Measurements from ENCODE around the gene GDPD4. TPM values are rescaled to one million over a fixed set of nuclear protein-coding genes. Genes with fewer than 3 reads are reported as not detected.

GDPD4 gene
- total and polyA plus RNA-seq, 7 donors: not detected

DNA sequence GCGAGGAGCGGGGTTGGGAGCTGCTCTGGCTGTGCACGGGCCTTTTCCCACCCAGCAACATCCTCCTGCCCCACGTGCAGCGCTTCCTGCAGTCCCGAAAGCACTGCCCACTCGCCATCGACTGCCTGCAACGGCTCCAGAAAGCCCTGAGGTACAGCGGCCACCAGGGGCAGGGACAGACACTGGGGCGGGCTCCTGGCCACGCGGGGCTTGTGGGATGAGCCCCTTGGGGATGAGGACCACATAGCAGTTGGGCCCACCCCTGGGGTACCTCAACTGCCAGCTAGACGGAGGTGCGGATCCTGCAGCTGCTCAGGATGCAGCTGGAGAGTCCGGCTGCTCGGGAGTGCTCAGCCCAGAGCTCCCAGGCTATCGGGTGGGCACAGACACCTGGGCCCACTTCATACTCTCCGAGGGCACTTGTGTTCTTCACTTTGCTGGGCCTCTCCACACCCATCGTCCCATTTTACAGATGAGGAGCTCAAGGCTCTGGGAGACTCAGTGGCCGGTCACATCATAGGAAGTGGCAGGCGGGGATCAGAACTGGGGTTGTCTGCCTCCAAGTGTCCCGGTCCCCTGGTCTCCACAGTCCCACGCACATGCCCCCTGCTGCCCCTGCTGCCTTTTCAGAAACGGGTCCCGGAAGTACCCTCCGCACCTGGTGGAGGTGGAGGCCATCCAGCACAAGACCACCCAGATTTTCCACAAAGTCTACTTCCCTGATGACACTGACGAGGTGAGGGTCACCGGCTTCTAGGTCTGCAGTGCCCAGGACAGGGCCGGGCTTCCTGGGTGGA lies 95.8 kb downstream of the GDPD4 start:
- 83 to 91% methylated on average over 30 of the region's 30 CpGs for WGBS, 2 donors
- H3K4me3 ChIP-seq: no peak overlapping the region
- no peaks in the 10 kb centered on the region for H3K36me3 ChIP-seq
- no peaks in the 10 kb centered on the region for H3K9me3 ChIP-seq
- TF ChIP-seq POLR2AphosphoS5 (IDR thresholded peaks at IDR 0.05): no peak
- no peaks in the 10 kb centered on the region for H3K27me3 ChIP-seq
- H3K4me1 ChIP-seq: no peaks in the 10 kb centered on the region
- DNase-seq: no peak
- no peak overlapping the region for H3K27ac ChIP-seq
- intact Hi-C loops (cut with DNase I): no loop called here

- WGBS, 2 donors: 85 to 89% methylated on average over 12 of the region's 12 CpGs
- Histone ChIP-seq H3K4me1 (no peaks in the 10 kb centered on the region), H3K27me3 (no peaks in the 10 kb centered on the region), H3K36me3 (no peaks in the 10 kb centered on the region), H3K9me3 (no peaks in the 10 kb centered on the region), H3K27ac (no peak overlapping the region), H3K4me3 (no peak overlapping the region)
- no peak for DNase-seq
- intact Hi-C loops (cut with DNase I): no loop called here
- TF ChIP-seq CTCF (IDR thresholded peaks at IDR 0.05): no peak
- no peak for TF ChIP-seq EP300 (IDR thresholded peaks at IDR 0.05)
- no peak for TF ChIP-seq POLR2A (IDR thresholded peaks at IDR 0.05)
- no peak for TF ChIP-seq POLR2AphosphoS5 (IDR thresholded peaks at IDR 0.05)
Measured at GRCh38 chr11:77204754-77205466, 96.6 kb downstream of the GDPD4 start.

GRCh38 chr11:77203901-77204753 lies 97.4 kb downstream of the GDPD4 start:
- no peaks in the 10 kb centered on the region for H3K4me1 ChIP-seq
- TF ChIP-seq CTCF (IDR thresholded peaks at IDR 0.05): no peak
- TF ChIP-seq EP300 (IDR thresholded peaks at IDR 0.05): no peak
- TF ChIP-seq POLR2A (IDR thresholded peaks at IDR 0.05): no peak
- no peak for TF ChIP-seq POLR2AphosphoS5 (IDR thresholded peaks at IDR 0.05)
- no peaks in the 10 kb centered on the region for H3K36me3 ChIP-seq
- no peaks in the 10 kb centered on the region for H3K9me3 ChIP-seq
- peak; percentile 50 for DNase-seq
- no peaks in the 10 kb centered on the region for H3K27me3 ChIP-seq
- no peak overlapping the region for H3K27ac ChIP-seq
- intact Hi-C loops (cut with DNase I): no loop called here
- WGBS, 2 donors: 87 to 88% methylated on average over 20 of the region's 20 CpGs
- no peak overlapping the region for H3K4me3 ChIP-seq

DNA sequence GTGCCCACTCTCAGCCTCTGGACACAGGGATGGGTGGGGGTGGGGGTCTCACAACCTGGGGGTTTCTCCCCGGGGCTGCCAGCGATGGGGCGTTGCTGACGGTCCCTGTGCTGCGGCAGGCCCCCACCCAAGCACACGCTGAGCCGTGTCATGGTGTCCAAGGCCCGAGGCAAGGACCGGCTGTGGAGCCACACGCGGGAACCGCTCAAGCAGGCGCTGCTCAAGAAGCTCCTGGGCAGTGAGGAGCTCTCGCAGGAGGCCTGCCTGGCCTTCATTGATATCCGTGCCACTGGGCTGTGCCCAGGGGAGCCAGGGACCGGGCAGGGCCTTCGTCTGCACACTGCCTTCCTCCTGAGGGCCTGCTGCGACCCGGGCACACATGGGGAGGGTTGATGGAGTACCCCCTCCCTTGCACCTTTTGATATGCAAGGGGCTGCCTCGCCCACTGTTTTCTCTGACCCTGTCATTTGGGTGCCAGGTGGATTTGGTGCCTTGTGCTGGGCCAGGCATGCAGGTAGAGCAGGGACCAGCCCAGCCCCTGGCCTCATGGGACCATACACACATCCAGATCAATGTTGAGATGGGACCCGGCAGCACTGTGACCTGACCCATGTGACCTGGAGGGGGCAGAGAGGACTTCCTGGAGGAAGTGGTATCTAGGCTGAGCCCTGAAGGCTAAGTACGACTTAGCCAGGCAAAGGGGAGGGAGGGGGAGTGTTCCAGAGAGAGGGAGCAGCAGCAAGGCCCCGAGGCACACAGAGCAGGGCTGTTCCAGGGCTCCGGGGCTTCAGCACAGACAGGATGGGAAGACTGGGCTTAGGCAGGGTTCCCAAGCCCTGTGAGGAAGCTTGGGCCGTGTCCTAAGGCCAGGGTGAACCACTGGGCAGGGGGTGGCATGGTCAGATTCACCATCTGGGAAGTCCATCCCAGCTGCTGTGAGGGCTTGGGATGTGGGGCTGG lies 98.3 kb downstream of the GDPD4 start:
- peak; percentile 51 for DNase-seq
- Histone ChIP-seq H3K27ac (no peak overlapping the region), H3K36me3 (no peaks in the 10 kb centered on the region), H3K4me3 (no peak overlapping the region), H3K27me3 (no peaks in the 10 kb centered on the region), H3K4me1 (no peaks in the 10 kb centered on the region), H3K9me3 (no peaks in the 10 kb centered on the region)
- intact Hi-C loops (cut with DNase I): no loop called here
- 92% methylated on average over 25 of the region's 25 CpGs for WGBS, 2 donors
- no peak for TF ChIP-seq POLR2AphosphoS5 (IDR thresholded peaks at IDR 0.05)
- no peak for TF ChIP-seq POLR2A (IDR thresholded peaks at IDR 0.05)
- TF ChIP-seq CTCF (IDR thresholded peaks at IDR 0.05): no peak
- no peak for TF ChIP-seq EP300 (IDR thresholded peaks at IDR 0.05)

Measured in sigmoid colon (tissue), 7 donors.